BLaER1 (cell line): Measurements from ENCODE around the gene MMP26.

Experiments used
- H3K27ac ChIP-seq: shearing (Covaris generic); formaldehyde crosslinking; 2 replicates; pipeline ENCODE4 v1.8.1; 2022
- H3K27me3 ChIP-seq: shearing (Covaris generic); formaldehyde crosslinking; 2 replicates; pipeline ENCODE4 v1.8.1; 2022
- H3K36me3 ChIP-seq: shearing (Covaris generic); formaldehyde crosslinking; 2 replicates; pipeline ENCODE4 v1.8.1; 2022
- H3K4me1 ChIP-seq: shearing (Covaris generic); formaldehyde crosslinking; 2 replicates; pipeline ENCODE4 v1.8.1; 2022
- H3K4me2 ChIP-seq: shearing (Covaris generic); formaldehyde crosslinking; 2 replicates; pipeline ENCODE4 v1.8.1; 2022
- H3K4me3 ChIP-seq: shearing (Covaris generic); formaldehyde crosslinking; 2 replicates; pipeline ENCODE4 v1.8.1; 2022
- H3K9ac ChIP-seq: shearing (Covaris generic); formaldehyde crosslinking; 2 replicates; pipeline ENCODE4 v1.8.1; 2022
- H3K9me3 ChIP-seq: shearing (Covaris generic); formaldehyde crosslinking; 2 replicates; pipeline ENCODE4 v1.8.1; 2022
- H4K20me1 ChIP-seq: shearing (Covaris generic); formaldehyde crosslinking; 2 replicates; pipeline ENCODE4 v1.8.1; 2022
- Cebpa-rat ChIP-seq: shearing (Covaris generic); IDR thresholded peaks from 2 replicates; pipeline ENCODE4 v1.8.1; 2022

MMP26 gene

GRCh38 chr11:4704054-4704789 lies at the start of gene MMP26:
MMP26 (plus strand) TSS chr11:4704784.
- Histone ChIP-seq H3K9ac (no peak within 1 kb of the TSS), H3K27ac (no peak within 1 kb of the TSS), H3K27me3 (no peaks in the 10 kb centered on the region), H3K9me3 (no peaks in the 10 kb centered on the region), H3K4me3 (no peak within 1 kb of the TSS), H3K36me3 (no peaks in the 10 kb centered on the region), H3K4me2 (peak within 1 kb of the TSS; percentile 46), H4K20me1 (no peaks in the 10 kb centered on the region), H3K4me1 (peaks cover 18% of the 10 kb centered on the region)
- TF ChIP-seq Cebpa-rat, result no peak

- H3K36me3 ChIP-seq, result no peaks in the 10 kb centered on the region
- H3K27ac ChIP-seq, result no peak overlapping the region
- H3K4me3 ChIP-seq, result no peak overlapping the region
- no peaks in the 10 kb centered on the region for H3K4me1 ChIP-seq
- TF ChIP-seq Cebpa-rat, result no peak
- no peak overlapping the region for H3K4me2 ChIP-seq
- H3K27me3 ChIP-seq, result no peaks in the 10 kb centered on the region
- H3K9ac ChIP-seq, result no peak overlapping the region
- no peaks in the 10 kb centered on the region for H3K9me3 ChIP-seq
- H4K20me1 ChIP-seq, result no peaks in the 10 kb centered on the region
Observed at GRCh38 chr11:4658629-4659445, 45.7 kb upstream of the MMP26 start.

DNA sequence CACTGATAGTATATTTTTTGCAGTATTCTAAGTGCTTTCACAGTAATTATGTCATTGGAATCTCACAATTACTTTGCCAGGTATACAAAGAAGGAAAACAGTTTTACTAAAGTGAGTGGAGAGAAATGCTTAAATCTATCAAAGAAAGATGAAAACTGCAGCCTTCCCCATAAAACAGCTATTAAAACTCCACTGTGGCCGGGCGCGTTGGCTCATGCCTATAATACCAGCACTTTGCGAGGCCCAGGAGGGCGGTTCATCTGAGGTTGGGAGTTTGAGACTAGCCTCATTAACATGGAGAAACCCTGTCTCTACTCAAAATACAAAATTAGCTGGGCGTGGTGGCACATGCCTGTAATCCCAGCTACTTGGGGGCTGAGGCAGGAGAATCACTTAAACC lies 41.7 kb upstream of the MMP26 start:
- Histone ChIP-seq H3K27me3 (no peaks in the 10 kb centered on the region), H3K4me3 (no peak overlapping the region), H4K20me1 (no peaks in the 10 kb centered on the region), H3K4me2 (no peak overlapping the region), H3K27ac (no peak overlapping the region), H3K4me1 (no peaks in the 10 kb centered on the region), H3K9ac (no peak overlapping the region), H3K9me3 (no peaks in the 10 kb centered on the region), H3K36me3 (no peaks in the 10 kb centered on the region)
- TF ChIP-seq Cebpa-rat, result no peak

DNA sequence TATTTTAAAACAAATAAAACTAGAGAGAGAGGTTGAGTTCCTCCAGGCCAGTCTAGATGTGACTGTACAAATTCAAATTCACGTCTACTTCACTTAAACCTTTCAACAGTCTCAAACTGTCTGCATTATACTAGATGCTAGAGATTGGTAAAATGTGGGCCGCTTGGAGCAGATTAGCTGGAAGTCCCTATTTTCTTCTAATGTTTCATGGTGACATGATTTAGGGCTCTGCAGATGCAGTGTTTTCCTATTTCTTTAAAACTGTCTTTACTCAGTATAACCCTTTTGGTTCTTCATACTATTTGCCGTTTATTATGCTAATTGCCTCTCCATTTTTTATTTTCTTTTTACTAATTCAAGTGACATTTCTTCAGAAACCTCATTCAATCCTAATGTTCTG lies 40.4 kb upstream of the MMP26 start:
- Histone ChIP-seq H3K9ac (no peak overlapping the region), H3K27me3 (no peaks in the 10 kb centered on the region), H4K20me1 (no peaks in the 10 kb centered on the region), H3K9me3 (no peaks in the 10 kb centered on the region), H3K4me2 (no peak overlapping the region), H3K36me3 (no peaks in the 10 kb centered on the region), H3K4me3 (no peak overlapping the region), H3K4me1 (no peaks in the 10 kb centered on the region), H3K27ac (no peak overlapping the region)
- TF ChIP-seq Cebpa-rat, result no peak

DNA sequence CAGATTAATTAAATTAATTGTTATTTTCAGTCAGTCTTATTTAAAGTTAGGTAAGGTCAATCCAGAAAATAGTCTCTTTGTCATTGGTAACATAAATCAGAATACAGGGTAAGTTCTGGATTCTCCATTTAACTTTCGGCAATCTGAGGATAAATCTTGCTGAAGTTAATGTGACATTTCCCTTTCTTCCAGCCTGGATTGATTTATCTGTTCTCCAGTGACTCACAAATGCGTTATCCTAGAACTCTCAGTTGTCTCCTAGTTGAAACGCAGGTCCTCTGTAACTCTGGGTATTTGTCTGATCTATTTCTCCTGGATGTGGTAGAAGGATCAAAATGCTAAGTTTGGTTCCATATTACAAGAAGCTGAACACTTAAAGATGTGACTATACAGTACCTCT lies 39.8 kb upstream of the MMP26 start:
- Histone ChIP-seq H4K20me1 (no peaks in the 10 kb centered on the region), H3K27me3 (no peaks in the 10 kb centered on the region), H3K36me3 (no peaks in the 10 kb centered on the region), H3K9me3 (no peaks in the 10 kb centered on the region), H3K4me3 (no peak overlapping the region), H3K4me2 (no peak overlapping the region), H3K9ac (no peak overlapping the region), H3K27ac (no peak overlapping the region), H3K4me1 (no peaks in the 10 kb centered on the region)
- TF ChIP-seq Cebpa-rat, result no peak

- Histone ChIP-seq H3K9me3 (no peaks in the 10 kb centered on the region), H3K4me2 (no peak overlapping the region), H3K27ac (no peak overlapping the region), H3K4me1 (no peaks in the 10 kb centered on the region), H3K9ac (no peak overlapping the region), H4K20me1 (no peaks in the 10 kb centered on the region), H3K4me3 (no peak overlapping the region), H3K36me3 (no peaks in the 10 kb centered on the region), H3K27me3 (no peaks in the 10 kb centered on the region)
- TF ChIP-seq Cebpa-rat, result no peak
Observed at GRCh38 chr11:4665424-4665823, 39.2 kb upstream of the MMP26 start.

GRCh38 chr11:4671741-4672140 lies 32.8 kb upstream of the MMP26 start:
- Histone ChIP-seq H3K9ac (no peak overlapping the region), H3K4me2 (no peak overlapping the region), H3K9me3 (no peaks in the 10 kb centered on the region), H3K36me3 (no peaks in the 10 kb centered on the region), H3K27ac (no peak overlapping the region), H4K20me1 (no peaks in the 10 kb centered on the region), H3K27me3 (no peaks in the 10 kb centered on the region), H3K4me3 (no peak overlapping the region), H3K4me1 (no peaks in the 10 kb centered on the region)
- TF ChIP-seq Cebpa-rat, result no peak

- Histone ChIP-seq H3K9me3 (no peaks in the 10 kb centered on the region), H3K36me3 (no peaks in the 10 kb centered on the region), H3K9ac (no peak overlapping the region), H3K4me3 (no peak overlapping the region), H3K27me3 (no peaks in the 10 kb centered on the region), H3K27ac (no peak overlapping the region), H3K4me2 (no peak overlapping the region), H4K20me1 (no peaks in the 10 kb centered on the region), H3K4me1 (no peaks in the 10 kb centered on the region)
- no peak for TF ChIP-seq Cebpa-rat
Observed at GRCh38 chr11:4672470-4672869, 32.1 kb upstream of the MMP26 start.

GRCh38 chr11:4673781-4674180 lies 30.8 kb upstream of the MMP26 start:
- Histone ChIP-seq H3K9ac (no peak overlapping the region), H4K20me1 (no peaks in the 10 kb centered on the region), H3K4me1 (no peaks in the 10 kb centered on the region), H3K4me3 (no peak overlapping the region), H3K27ac (no peak overlapping the region), H3K27me3 (no peaks in the 10 kb centered on the region), H3K36me3 (no peaks in the 10 kb centered on the region), H3K4me2 (no peak overlapping the region), H3K9me3 (no peaks in the 10 kb centered on the region)
- TF ChIP-seq Cebpa-rat, result no peak

DNA sequence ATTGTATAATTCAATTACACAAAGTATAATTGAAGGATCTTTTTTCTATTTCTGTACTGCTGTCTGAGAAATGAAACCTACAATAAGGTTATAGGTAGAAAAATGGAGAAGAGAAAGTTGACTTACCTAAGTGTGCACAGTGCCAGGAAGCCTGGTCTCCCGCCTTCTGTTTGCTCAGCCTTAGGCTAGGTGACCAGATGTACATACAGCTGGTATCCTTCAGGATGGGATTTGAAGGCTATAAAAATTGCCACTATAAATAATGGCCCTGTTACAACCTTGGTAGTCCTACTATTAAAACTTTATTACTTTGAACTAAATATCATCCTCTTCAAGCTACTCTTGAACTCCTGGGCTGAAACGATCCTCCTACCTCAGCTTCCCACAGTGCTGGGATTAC lies 26.6 kb upstream of the MMP26 start:
- Histone ChIP-seq H3K9me3 (no peaks in the 10 kb centered on the region), H3K9ac (no peak overlapping the region), H3K4me1 (peaks cover 10% of the 10 kb centered on the region; the same call in 1 of the 2 replicates), H3K4me3 (no peak overlapping the region), H4K20me1 (no peaks in the 10 kb centered on the region), H3K4me2 (no peak overlapping the region), H3K27me3 (no peaks in the 10 kb centered on the region), H3K27ac (no peak overlapping the region), H3K36me3 (no peaks in the 10 kb centered on the region)
- no peak for TF ChIP-seq Cebpa-rat
